Kidney epithelial cell (primary cell): Measurements from ENCODE around the gene CCDC73. TPM values are rescaled to one million over a fixed set of nuclear protein-coding genes. Genes with fewer than 3 reads are reported as not detected.

Experiments used
- DNase-seq: peaks from one replicate; pipeline ENCODE4 v3.0.0-alpha.2; 2010; ENCODE audit warnings: low read depth
- H3K27me3 ChIP-seq: 2 replicates; pipeline ENCODE4 v1.6.0; 2011; ENCODE audit warnings: low read length; ENCODE audit not compliant: control insufficient read depth, insufficient read depth
- H3K36me3 ChIP-seq: 2 replicates; pipeline ENCODE4 v1.5.1; 2011; ENCODE audit warnings: low read length; ENCODE audit not compliant: control insufficient read depth, insufficient read depth
- H3K4me3 ChIP-seq: 2 replicates; pipeline ENCODE4 v1.5.1; 2011; ENCODE audit warnings: low read depth, mild to moderate bottlenecking, control low read depth, low read length
- total RNA-seq: library from RNA; depleted of rRNA; stranded (reverse); fragments of >200 nt; gene quantifications from 2 replicates; pipeline ENCODE4 v1.2.3, GENCODE V29; 2015
- TF ChIP-seq, protein P1 (sequence below): IDR thresholded peaks from 2 replicates; pipeline ENCODE4 v1.5.1; 2011; ENCODE audit warnings: mild to moderate bottlenecking, moderate library complexity, low read length, control low read depth, inconsistent platforms; ENCODE audit not compliant: insufficient read depth, poor library complexity, severe bottlenecking

The CCDC73 gene
- total RNA-seq, 1 donor from 2014 or later, result not detected

DNA sequence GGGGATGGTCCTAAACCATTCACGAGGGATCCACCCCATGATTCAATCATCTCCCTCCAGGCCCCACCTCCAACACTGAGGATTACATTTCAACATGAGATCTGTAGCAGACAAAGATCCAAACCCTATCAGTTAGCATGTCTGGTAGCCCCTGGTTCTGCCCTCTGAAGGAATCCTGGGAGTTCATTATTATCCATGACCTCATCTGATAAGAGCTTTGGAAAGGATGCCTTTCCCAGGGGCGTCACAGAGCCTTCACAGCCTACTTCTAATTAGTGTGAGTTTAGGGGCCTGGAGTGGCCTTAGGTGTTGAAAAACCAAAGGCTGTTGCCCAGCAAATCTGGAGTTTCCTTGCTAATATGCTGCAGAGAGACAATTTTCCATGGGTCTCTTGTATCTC is 219.4 kb downstream of the CCDC73 start:
- Histone ChIP-seq H3K36me3 (no peaks in the 10 kb centered on the region), H3K4me3 (no peak overlapping the region), H3K27me3 (no peaks in the 10 kb centered on the region)
- no peak for DNase-seq
- TF ChIP-seq, protein P1, sequence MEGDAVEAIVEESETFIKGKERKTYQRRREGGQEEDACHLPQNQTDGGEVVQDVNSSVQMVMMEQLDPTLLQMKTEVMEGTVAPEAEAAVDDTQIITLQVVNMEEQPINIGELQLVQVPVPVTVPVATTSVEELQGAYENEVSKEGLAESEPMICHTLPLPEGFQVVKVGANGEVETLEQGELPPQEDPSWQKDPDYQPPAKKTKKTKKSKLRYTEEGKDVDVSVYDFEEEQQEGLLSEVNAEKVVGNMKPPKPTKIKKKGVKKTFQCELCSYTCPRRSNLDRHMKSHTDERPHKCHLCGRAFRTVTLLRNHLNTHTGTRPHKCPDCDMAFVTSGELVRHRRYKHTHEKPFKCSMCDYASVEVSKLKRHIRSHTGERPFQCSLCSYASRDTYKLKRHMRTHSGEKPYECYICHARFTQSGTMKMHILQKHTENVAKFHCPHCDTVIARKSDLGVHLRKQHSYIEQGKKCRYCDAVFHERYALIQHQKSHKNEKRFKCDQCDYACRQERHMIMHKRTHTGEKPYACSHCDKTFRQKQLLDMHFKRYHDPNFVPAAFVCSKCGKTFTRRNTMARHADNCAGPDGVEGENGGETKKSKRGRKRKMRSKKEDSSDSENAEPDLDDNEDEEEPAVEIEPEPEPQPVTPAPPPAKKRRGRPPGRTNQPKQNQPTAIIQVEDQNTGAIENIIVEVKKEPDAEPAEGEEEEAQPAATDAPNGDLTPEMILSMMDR, result no peak

DNA sequence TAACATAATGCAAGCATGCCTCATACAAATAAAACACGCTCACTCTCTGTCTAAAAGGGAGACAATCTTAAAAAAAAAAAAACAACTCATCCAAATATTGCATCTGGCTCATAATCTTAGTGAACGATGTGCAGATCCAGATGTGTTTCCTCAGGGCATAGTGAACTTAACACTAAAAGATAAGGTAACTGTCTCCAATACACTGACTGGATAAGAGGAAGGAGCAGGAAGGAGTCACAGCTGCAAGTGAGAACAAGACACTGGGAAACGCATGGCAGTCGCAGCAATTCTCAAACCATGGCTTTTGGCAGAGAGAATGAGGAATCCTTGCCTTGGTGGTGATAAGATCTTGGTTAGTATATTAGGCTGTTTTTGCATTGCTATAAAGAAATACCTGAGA is 220.0 kb downstream of the CCDC73 start:
- no peaks in the 10 kb centered on the region for H3K36me3 ChIP-seq
- no peaks in the 10 kb centered on the region for H3K27me3 ChIP-seq
- DNase-seq, result no peak
- H3K4me3 ChIP-seq, result no peak overlapping the region
- TF ChIP-seq, protein P1, result no peak

GRCh38 chr11:32573228-32573627 is 221.2 kb downstream of the CCDC73 start:
- no peak overlapping the region for H3K4me3 ChIP-seq
- H3K27me3 ChIP-seq, result no peaks in the 10 kb centered on the region
- TF ChIP-seq, protein P1, result no peak
- DNase-seq, result no peak
- H3K36me3 ChIP-seq, result no peaks in the 10 kb centered on the region

DNA sequence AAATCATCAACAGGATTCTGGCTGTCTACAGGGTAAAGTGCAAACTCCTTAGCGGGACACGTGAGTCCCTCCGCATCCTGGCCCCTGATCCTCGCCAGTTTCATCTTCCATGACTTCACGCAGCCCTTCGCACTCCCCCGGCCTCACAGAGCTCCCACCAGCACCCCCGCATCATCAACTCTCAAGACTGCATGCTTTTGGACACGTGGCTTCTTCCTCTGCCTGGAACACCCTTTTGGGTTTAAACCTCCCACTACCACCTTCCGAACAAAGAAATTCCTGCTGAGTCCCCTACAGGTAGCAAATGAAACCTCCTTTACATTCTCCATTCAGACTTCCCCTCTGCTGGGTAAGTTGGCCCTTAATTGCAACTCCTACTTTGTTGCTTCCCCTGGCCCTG is 223.4 kb downstream of the CCDC73 start:
- TF ChIP-seq, protein P1, result no peak
- Histone ChIP-seq H3K27me3 (no peaks in the 10 kb centered on the region), H3K4me3 (no peak overlapping the region), H3K36me3 (no peaks in the 10 kb centered on the region)
- no peak for DNase-seq

GRCh38 chr11:32569313-32569881 is 225.1 kb downstream of the CCDC73 start:
- no peak for DNase-seq
- H3K4me3 ChIP-seq, result no peak overlapping the region
- TF ChIP-seq, protein P1, result no peak
- H3K27me3 ChIP-seq, result no peaks in the 10 kb centered on the region
- H3K36me3 ChIP-seq, result no peaks in the 10 kb centered on the region

DNA sequence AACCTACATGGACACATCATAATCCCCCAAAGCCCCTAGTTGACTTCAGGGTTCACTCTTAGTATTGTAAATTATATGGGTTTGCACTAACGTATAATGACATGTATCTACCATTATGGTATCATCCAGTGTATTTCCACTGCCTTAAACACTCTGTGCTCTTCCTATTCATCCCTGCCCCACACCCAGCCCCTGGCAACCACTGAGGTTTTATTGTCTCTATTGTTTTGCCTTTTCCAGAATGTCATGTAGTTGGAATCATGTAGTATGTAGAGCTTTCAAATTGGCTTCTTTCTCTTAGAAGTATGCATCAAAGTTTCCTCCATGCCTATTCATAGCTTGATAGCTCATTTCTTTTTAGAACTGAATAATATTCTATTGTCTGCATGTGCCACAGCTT is 227.3 kb downstream of the CCDC73 start:
- no peak for DNase-seq
- Histone ChIP-seq H3K36me3 (no peaks in the 10 kb centered on the region), H3K4me3 (no peak overlapping the region), H3K27me3 (no peaks in the 10 kb centered on the region)
- TF ChIP-seq, protein P1, result no peak
